IMR-90 (cell line): ENCODE results near the gene NPY2R. TPM values are rescaled to one million over a fixed set of nuclear protein-coding genes. Genes with fewer than 3 reads are reported as not detected.

Experiments
- ATAC-seq: fragments of 200-7000 bp; cut with Tn5 transposase; 2 replicates; pipeline ENCODE4 v1.9.1; 2020; ENCODE audit warnings: low read depth, mild to moderate bottlenecking, moderate library complexity
- BruUV-seq: library from RNA; stranded (reverse); fragments of 400-500 nt; replicated peaks from 2 replicates; lab custom pipeline; 2021; lab: Mats Ljungman, UMichigan
- CTCF ChIA-PET: fragments of 300-600 bp; formaldehyde crosslinking; extraction: SDS; loops from one replicate; lab custom pipeline; 2021; ENCODE audit warnings: antibody characterized with exemption; lab: Yijun Ruan, JAX
- POLR2A ChIA-PET: fragments of 300-600 bp; sonication (Branson Sonifier 250); formaldehyde crosslinking; loops from one replicate; lab custom pipeline; 2022; ENCODE audit warnings: antibody characterized with exemption; ENCODE audit not compliant: unreplicated experiment; lab: Charles Lee
- DNase-seq: peaks from one replicate; pipeline ENCODE4 v3.0.0; 2013
- H2AFZ ChIP-seq: replicated peaks from 2 replicates; pipeline ENCODE3; 2013; ENCODE audit warnings: low read length, mild to moderate bottlenecking; ENCODE audit not compliant: poor library complexity
- H2AK5ac ChIP-seq: 2 replicates; pipeline ENCODE4 v1.6.1; 2013; ENCODE audit warnings: low read depth, low read length, inconsistent platforms
- H2AK9ac ChIP-seq: replicated peaks from 2 replicates; pipeline ENCODE3; 2013; ENCODE audit warnings: mild to moderate bottlenecking, low read depth, low read length, moderate library complexity; ENCODE audit not compliant: poor library complexity
- H2BK120ac ChIP-seq: 2 replicates; pipeline ENCODE4 v1.6.1; 2013; ENCODE audit warnings: low read depth, low read length, inconsistent platforms
- H2BK15ac ChIP-seq: 3 replicates; pipeline ENCODE4 v1.6.1; 2013; ENCODE audit warnings: low read depth, low read length, inconsistent platforms
- H2BK20ac ChIP-seq: 2 replicates; pipeline ENCODE4 v1.6.1; 2013; ENCODE audit warnings: low read depth, mild to moderate bottlenecking, inconsistent platforms, low read length, moderate library complexity
- H2BK5ac ChIP-seq: 2 replicates; pipeline ENCODE4 v1.6.1; 2013; ENCODE audit warnings: mild to moderate bottlenecking, low read depth, low read length, inconsistent platforms; ENCODE audit not compliant: poor library complexity, severe bottlenecking
- H3K14ac ChIP-seq: replicated peaks from 2 replicates; pipeline ENCODE4 v1.6.1; 2013; ENCODE audit warnings: low read depth, low read length, inconsistent platforms
- H3K18ac ChIP-seq: 2 replicates; pipeline ENCODE4 v1.6.1; 2013; ENCODE audit warnings: low read depth, low read length, control low read depth
- H3K23ac ChIP-seq: 2 replicates; pipeline ENCODE4 v1.6.1; 2013; ENCODE audit warnings: low read depth, low read length, inconsistent platforms
- H3K27ac ChIP-seq: 2 replicates; pipeline ENCODE4 v1.5.1; 2013; ENCODE audit warnings: mild to moderate bottlenecking, control low read depth, low read length; ENCODE audit not compliant: insufficient read depth
- H3K27me3 ChIP-seq: 2 replicates; pipeline ENCODE4 v1.6.1; 2013; ENCODE audit warnings: low read length; ENCODE audit not compliant: control insufficient read depth, insufficient read depth
- H3K36me3 ChIP-seq: 2 replicates; pipeline ENCODE4 v1.6.1; 2013; ENCODE audit warnings: low read length, mixed read lengths; ENCODE audit not compliant: control insufficient read depth, insufficient read depth
- H3K4ac ChIP-seq: 2 replicates; pipeline ENCODE4 v1.6.1; 2013; ENCODE audit warnings: low read depth, low read length, inconsistent platforms
- H3K4me1 ChIP-seq: 2 replicates; pipeline ENCODE4 v1.6.1; 2013; ENCODE audit warnings: low read length, mixed read lengths; ENCODE audit not compliant: control insufficient read depth, insufficient read depth
- H3K4me2 ChIP-seq: 2 replicates; pipeline ENCODE4 v1.6.1; 2013; ENCODE audit warnings: low read depth, mild to moderate bottlenecking, control low read depth, low read length, moderate library complexity
- H3K4me3 ChIP-seq: 2 replicates; pipeline ENCODE4 v1.5.1; 2013; ENCODE audit warnings: low read depth, mild to moderate bottlenecking, control low read depth, low read length, moderate library complexity; ENCODE audit not compliant: insufficient read depth
- H3K56ac ChIP-seq: 2 replicates; pipeline ENCODE4 v1.6.1; 2013; ENCODE audit warnings: low read length, inconsistent platforms; ENCODE audit not compliant: insufficient read depth; ENCODE audit errors: extremely low read depth
- H3K79me1 ChIP-seq, 2 experiments: 2 replicates each; pipeline ENCODE4 v1.6.1; 2013; ENCODE audit warnings: low read length in 2 of 2, inconsistent platforms in 1 of 2, low read depth in 1 of 2
- H3K9ac ChIP-seq: 2 replicates; pipeline ENCODE4 v1.6.1; 2013; ENCODE audit warnings: low read depth, low read length, control low read depth
- H3K9me1 ChIP-seq: 2 replicates; pipeline ENCODE4 v1.6.1; 2013; ENCODE audit warnings: low read length, inconsistent platforms; ENCODE audit not compliant: insufficient read depth
- H3K9me3 ChIP-seq: 2 replicates; pipeline ENCODE4 v1.6.1; 2013; ENCODE audit warnings: low read length; ENCODE audit not compliant: control insufficient read depth, insufficient read depth
- H4K20me1 ChIP-seq: 2 replicates; pipeline ENCODE4 v1.6.1; 2013; ENCODE audit warnings: low read length, inconsistent platforms; ENCODE audit not compliant: insufficient read depth
- H4K5ac ChIP-seq: 2 replicates; pipeline ENCODE4 v1.6.1; 2013; ENCODE audit warnings: mild to moderate bottlenecking, low read depth, low read length, control low read depth
- H4K8ac ChIP-seq, 2 experiments: 2 replicates each; pipeline ENCODE4 v1.6.1; 2013; ENCODE audit warnings: low read depth in 2 of 2, low read length in 2 of 2, control low read depth in 1 of 2, inconsistent platforms in 1 of 2
- H4K91ac ChIP-seq: 2 replicates; pipeline ENCODE4 v1.6.1; 2013; ENCODE audit warnings: low read depth, low read length, inconsistent platforms; ENCODE audit not compliant: insufficient read depth
- BHLHE40 ChIP-seq: fragments of 150-350 bp; IDR thresholded peaks from 2 replicates; pipeline ENCODE4 v1.6.1; 2016; ENCODE audit warnings: mild to moderate bottlenecking, low read depth, low read length
- CEBPB ChIP-seq: IDR thresholded peaks from 2 replicates; pipeline ENCODE4 v1.6.1; 2012; ENCODE audit warnings: low read depth, low read length, improper control_type of control experiment
- CHD1 ChIP-seq: IDR thresholded peaks from 2 replicates; pipeline ENCODE4 v1.6.1; 2012; ENCODE audit warnings: low read depth, low read length, improper control_type of control experiment
- FOS ChIP-seq: fragments of 150-350 bp; IDR thresholded peaks from 2 replicates; pipeline ENCODE4 v1.6.1; 2016; ENCODE audit warnings: low read depth, low read length
- MAFK ChIP-seq: IDR thresholded peaks from 2 replicates; pipeline ENCODE4 v1.6.1; 2012; ENCODE audit warnings: low read depth, low read length, improper control_type of control experiment
- MAZ ChIP-seq: IDR thresholded peaks from 2 replicates; pipeline ENCODE4 v1.6.1; 2012; ENCODE audit warnings: low read depth, mild to moderate bottlenecking, low read length, improper control_type of control experiment, moderate library complexity, borderline replicate concordance
- MXI1 ChIP-seq: IDR thresholded peaks from 2 replicates; pipeline ENCODE4 v1.6.1; 2012; ENCODE audit warnings: low read depth, mild to moderate bottlenecking, low read length, moderate library complexity, borderline replicate concordance
- NFE2L2 ChIP-seq: fragments of 150-350 bp; IDR thresholded peaks from 2 replicates; pipeline ENCODE4 v1.6.1; 2016; ENCODE audit warnings: low read depth, mild to moderate bottlenecking, low read length
- POLR2A ChIP-seq: IDR thresholded peaks from 2 replicates; pipeline ENCODE4 v1.6.1; 2012; ENCODE audit warnings: mild to moderate bottlenecking, low read depth, low read length
- RAD21 ChIP-seq: IDR thresholded peaks from 2 replicates; pipeline ENCODE4 v1.6.1; 2012; ENCODE audit warnings: low read length, improper control_type of control experiment
- RCOR1 ChIP-seq: IDR thresholded peaks from 2 replicates; pipeline ENCODE4 v1.6.1; 2012; ENCODE audit warnings: mild to moderate bottlenecking, low read length, improper control_type of control experiment; ENCODE audit not compliant: insufficient replicate concordance
- RFX5 ChIP-seq: IDR thresholded peaks from 2 replicates; pipeline ENCODE4 v1.8.0; 2012; ENCODE audit warnings: low read depth, mild to moderate bottlenecking, low read length, moderate library complexity
- SMC3 ChIP-seq: fragments of 150-350 bp; IDR thresholded peaks from 2 replicates; pipeline ENCODE4 v1.6.1; 2016; ENCODE audit warnings: low read depth, mild to moderate bottlenecking, antibody characterized with exemption, low read length, moderate library complexity
- WGBS, 2 experiments: methylation state at CpG; one replicate each; pipeline versions ENCODE4 v1.1.5 to v1.1.7; 2013; ENCODE audit warnings: missing lambda C conversion rate in 2 of 2; ENCODE audit not compliant: insufficient read length in 1 of 2; ENCODE audit errors: extremely low coverage in 2 of 2; 5-methylcytosine and 5-hydroxymethylcytosine counted together
- dilution Hi-C: fragments of 300-500 bp; cut with HindIII; formaldehyde crosslinking; loops from one replicate; pipeline ENCODE4 v1.14.3; 2018; ENCODE audit warnings: low sequenced_read_pairs; ENCODE audit not compliant: unreplicated experiment
- in situ Hi-C: fragments of 300-500 bp; cut with MboI; formaldehyde crosslinking; loops from 3 replicates; pipeline ENCODE4 v1.14.3; 2019; ENCODE audit warnings: low sequenced_read_pairs, inconsistent platforms, mixed read lengths
- intact Hi-C: fragments of 100-400 bp; cut with micrococcal nuclease; formaldehyde crosslinking; loops from 2 replicates; pipeline ENCODE4 v1.10.0; 2022
- polyA plus RNA-seq, 3 experiments: library from polyadenylated mRNA; depleted of rRNA; stranded (reverse); fragments of >200 nt; gene quantifications; 2 replicates each; pipeline ENCODE4 v1.2.3, GENCODE V29; 2012; ENCODE audit warnings: low replicate concordance in 1 of 3
- total RNA-seq: library from RNA; depleted of rRNA; stranded (reverse); fragments of >200 nt; gene quantifications from 2 replicates; pipeline ENCODE4 v1.2.3, GENCODE V29; 2012
- TF ChIP-seq, protein P1 (sequence below): fragments of 150-350 bp; IDR thresholded peaks from 2 replicates; pipeline ENCODE4 v1.6.1; 2017; ENCODE audit warnings: mild to moderate bottlenecking, antibody characterized with exemption, low read length, low read depth
- TF ChIP-seq, protein P2 (sequence below): conservative IDR thresholded peaks from 2 replicates; pipeline ENCODE4 v1.5.1; 2012; ENCODE audit warnings: mild to moderate bottlenecking, low read depth, low read length, improper control_type of control experiment
- TF ChIP-seq, protein P3 (sequence below): fragments of 150-350 bp; IDR thresholded peaks from 2 replicates; pipeline ENCODE4 v1.6.1; 2016; ENCODE audit warnings: low read depth, mild to moderate bottlenecking, low read length, moderate library complexity, borderline replicate concordance

NPY2R gene
- total and polyA plus RNA-seq, 2 of the 4 experiments (the other 2 are of a cell fraction) = not detected

DNA sequence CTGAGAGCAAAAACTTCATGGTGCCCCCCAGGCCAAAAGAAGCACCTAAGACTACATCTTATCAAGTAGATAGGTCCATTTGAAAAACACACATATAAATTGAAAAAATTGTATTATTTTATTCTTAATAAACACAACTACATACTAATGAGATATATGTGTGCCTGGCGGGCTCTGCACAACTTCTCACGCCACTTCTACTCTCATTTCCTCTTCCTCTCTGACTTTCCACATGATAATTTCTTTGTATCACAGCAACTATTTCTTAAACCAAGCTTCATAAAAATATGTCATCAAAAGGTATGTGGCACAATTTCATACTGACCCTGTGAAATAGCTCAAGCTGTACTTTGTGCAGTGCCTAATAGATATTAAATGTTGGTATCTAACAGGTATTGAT, 10.7 kb upstream of the NPY2R start:
- Histone ChIP-seq H3K79me1 (no peaks in the 10 kb centered on the region), H3K9me1 (no peaks in the 10 kb centered on the region), H3K4ac (no peak overlapping the region), H3K14ac (no peak overlapping the region), H2BK5ac (no peak overlapping the region), H3K4me1 (no peaks in the 10 kb centered on the region), H2AK5ac (no peak overlapping the region), H3K4me2 (no peak overlapping the region), H2AFZ (no peak overlapping the region), H3K9ac (no peak overlapping the region), H3K27ac (no peak overlapping the region), H3K27me3 (no peaks in the 10 kb centered on the region), H4K91ac (no peak overlapping the region), H3K9me3 (no peaks in the 10 kb centered on the region), H3K36me3 (no peaks in the 10 kb centered on the region), H2BK120ac (no peak overlapping the region), H4K8ac (no peak overlapping the region), H2BK20ac (no peak overlapping the region), H3K18ac (no peak overlapping the region), H4K5ac (no peak overlapping the region), H2BK15ac (no peak overlapping the region), H2AK9ac (no peak overlapping the region), H3K56ac (no peak overlapping the region), H3K23ac (no peak overlapping the region), H3K4me3 (no peak overlapping the region), H4K20me1 (no peaks in the 10 kb centered on the region)
- DNase-seq (no peak), ATAC-seq (no peak)
- no TSS peak for BruUV-seq
- in situ Hi-C loops = no loop called here
- no CpG with 5 or more reads among the region's 2 CpGs for WGBS, 2 experiments
- TF ChIP-seq MAFK (no peak), RCOR1 (no peak), CEBPB (no peak), RFX5 (no peak), CHD1 (no peak), MXI1 (no peak), SMC3 (no peak), BHLHE40 (no peak), POLR2A (no peak), FOS (no peak), NFE2L2 (no peak), MAZ (no peak), RAD21 (no peak)
- TF ChIP-seq, protein P1, sequence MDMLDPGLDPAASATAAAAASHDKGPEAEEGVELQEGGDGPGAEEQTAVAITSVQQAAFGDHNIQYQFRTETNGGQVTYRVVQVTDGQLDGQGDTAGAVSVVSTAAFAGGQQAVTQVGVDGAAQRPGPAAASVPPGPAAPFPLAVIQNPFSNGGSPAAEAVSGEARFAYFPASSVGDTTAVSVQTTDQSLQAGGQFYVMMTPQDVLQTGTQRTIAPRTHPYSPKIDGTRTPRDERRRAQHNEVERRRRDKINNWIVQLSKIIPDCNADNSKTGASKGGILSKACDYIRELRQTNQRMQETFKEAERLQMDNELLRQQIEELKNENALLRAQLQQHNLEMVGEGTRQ = no peak
- TF ChIP-seq, protein P2, sequence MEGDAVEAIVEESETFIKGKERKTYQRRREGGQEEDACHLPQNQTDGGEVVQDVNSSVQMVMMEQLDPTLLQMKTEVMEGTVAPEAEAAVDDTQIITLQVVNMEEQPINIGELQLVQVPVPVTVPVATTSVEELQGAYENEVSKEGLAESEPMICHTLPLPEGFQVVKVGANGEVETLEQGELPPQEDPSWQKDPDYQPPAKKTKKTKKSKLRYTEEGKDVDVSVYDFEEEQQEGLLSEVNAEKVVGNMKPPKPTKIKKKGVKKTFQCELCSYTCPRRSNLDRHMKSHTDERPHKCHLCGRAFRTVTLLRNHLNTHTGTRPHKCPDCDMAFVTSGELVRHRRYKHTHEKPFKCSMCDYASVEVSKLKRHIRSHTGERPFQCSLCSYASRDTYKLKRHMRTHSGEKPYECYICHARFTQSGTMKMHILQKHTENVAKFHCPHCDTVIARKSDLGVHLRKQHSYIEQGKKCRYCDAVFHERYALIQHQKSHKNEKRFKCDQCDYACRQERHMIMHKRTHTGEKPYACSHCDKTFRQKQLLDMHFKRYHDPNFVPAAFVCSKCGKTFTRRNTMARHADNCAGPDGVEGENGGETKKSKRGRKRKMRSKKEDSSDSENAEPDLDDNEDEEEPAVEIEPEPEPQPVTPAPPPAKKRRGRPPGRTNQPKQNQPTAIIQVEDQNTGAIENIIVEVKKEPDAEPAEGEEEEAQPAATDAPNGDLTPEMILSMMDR = no peak
- TF ChIP-seq, protein P3, sequence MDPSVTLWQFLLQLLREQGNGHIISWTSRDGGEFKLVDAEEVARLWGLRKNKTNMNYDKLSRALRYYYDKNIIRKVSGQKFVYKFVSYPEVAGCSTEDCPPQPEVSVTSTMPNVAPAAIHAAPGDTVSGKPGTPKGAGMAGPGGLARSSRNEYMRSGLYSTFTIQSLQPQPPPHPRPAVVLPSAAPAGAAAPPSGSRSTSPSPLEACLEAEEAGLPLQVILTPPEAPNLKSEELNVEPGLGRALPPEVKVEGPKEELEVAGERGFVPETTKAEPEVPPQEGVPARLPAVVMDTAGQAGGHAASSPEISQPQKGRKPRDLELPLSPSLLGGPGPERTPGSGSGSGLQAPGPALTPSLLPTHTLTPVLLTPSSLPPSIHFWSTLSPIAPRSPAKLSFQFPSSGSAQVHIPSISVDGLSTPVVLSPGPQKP = no peak
- intact Hi-C loops = no loop called here
- ChIA-PET CTCF (no interaction called here), POLR2A (no interaction called here)
- dilution Hi-C loops = no loop called here
